ENCODE data around the gene PRDM16.
"Not testable (repeated sequence)": the region's sequence is repeated elsewhere in the genome, so short reads cannot be mapped to it uniquely, and the experiment has no call there.

PRDM16 gene

GRCh38 chr1:3084726-3085125 lies 15.7 kb downstream of the PRDM16 start:
- no peak for DNase-seq

- DNase-seq: no peak
These were observed 16.7 kb downstream of the PRDM16 start for GRCh38 chr1:3085721-3086120.

- no peak for DNase-seq
These were observed 17.4 kb downstream of the PRDM16 start for GRCh38 chr1:3086272-3086974.

GRCh38 chr1:3087049-3087448 lies 18.0 kb downstream of the PRDM16 start:
- no peak for DNase-seq

GRCh38 chr1:3087946-3088668 lies 19.1 kb downstream of the PRDM16 start:
- DNase-seq: not testable (repeated sequence)

GRCh38 chr1:3089490-3089889 lies 20.5 kb downstream of the PRDM16 start:
- no peak for DNase-seq

- no peak for DNase-seq
These were observed 22.3 kb downstream of the PRDM16 start for GRCh38 chr1:3091334-3091733.

GRCh38 chr1:3092530-3092929 lies 23.5 kb downstream of the PRDM16 start:
- DNase-seq: no peak

GRCh38 chr1:3093898-3094626 lies 25.1 kb downstream of the PRDM16 start:
- no peak for DNase-seq

- DNase-seq: no peak
These were observed 26.1 kb downstream of the PRDM16 start for GRCh38 chr1:3094863-3095780.

GRCh38 chr1:3096345-3096744 lies 27.3 kb downstream of the PRDM16 start:
- DNase-seq: no peak

- DNase-seq: no peak
These were observed 28.2 kb downstream of the PRDM16 start for GRCh38 chr1:3097231-3097630.

- DNase-seq: no peak
These were observed 28.9 kb downstream of the PRDM16 start for GRCh38 chr1:3097861-3098260.

- DNase-seq: no peak
These were observed 30.9 kb downstream of the PRDM16 start for GRCh38 chr1:3099861-3100260.

GRCh38 chr1:3101124-3101939 lies 32.3 kb downstream of the PRDM16 start:
- no peak for DNase-seq

GRCh38 chr1:3102641-3103040 lies 33.6 kb downstream of the PRDM16 start:
- DNase-seq: no peak

- DNase-seq: no peak
These were observed 35.1 kb downstream of the PRDM16 start for GRCh38 chr1:3103967-3104677.

- DNase-seq: no peak
These were observed 36.3 kb downstream of the PRDM16 start for GRCh38 chr1:3105167-3105863.

GRCh38 chr1:3106216-3106615 lies 37.2 kb downstream of the PRDM16 start:
- DNase-seq: no peak

- no peak for DNase-seq
These were observed 38.2 kb downstream of the PRDM16 start for GRCh38 chr1:3107201-3107600.

- no peak for DNase-seq
These were observed 40.4 kb downstream of the PRDM16 start for GRCh38 chr1:3109355-3109754.
